Measurements from ENCODE around the gene FARS2.

The FARS2 gene

GRCh38 chr6:5724911-5725310 is 463.6 kb downstream of the FARS2 start:
- no peak overlapping the region for H3K4me3 ChIP-seq (ENCODE audit: low read depth, low read length)
- DNase-seq (ENCODE audit: low read depth) = no peak
- no peak for TF ChIP-seq CTCF (IDR thresholded peaks at IDR 0.05; ENCODE audit: control insufficient read depth, extremely low read depth, insufficient read depth)

GRCh38 chr6:5726976-5727718 is 465.8 kb downstream of the FARS2 start:
- no peak overlapping the region for H3K4me3 ChIP-seq (ENCODE audit: low read depth, low read length)
- DNase-seq (ENCODE audit: low read depth) = no peak
- no peak for TF ChIP-seq CTCF (IDR thresholded peaks at IDR 0.05; ENCODE audit: control insufficient read depth, extremely low read depth, insufficient read depth)

GRCh38 chr6:5728351-5729079 is 467.2 kb downstream of the FARS2 start:
- H3K4me3 ChIP-seq (ENCODE audit: low read depth, low read length) = no peak overlapping the region
- no peak for TF ChIP-seq CTCF (IDR thresholded peaks at IDR 0.05; ENCODE audit: control insufficient read depth, extremely low read depth, insufficient read depth)
- DNase-seq (ENCODE audit: low read depth) = no peak

- no peak for DNase-seq (ENCODE audit: low read depth)
- no peak overlapping the region for H3K4me3 ChIP-seq (ENCODE audit: low read depth, low read length)
- no peak for TF ChIP-seq CTCF (IDR thresholded peaks at IDR 0.05; ENCODE audit: control insufficient read depth, extremely low read depth, insufficient read depth)
Measured at GRCh38 chr6:5729080-5729434, 467.7 kb downstream of the FARS2 start.

- H3K4me3 ChIP-seq (ENCODE audit: low read depth, low read length) = no peak overlapping the region
- no peak for DNase-seq (ENCODE audit: low read depth)
- TF ChIP-seq CTCF (IDR thresholded peaks at IDR 0.05; ENCODE audit: control insufficient read depth, extremely low read depth, insufficient read depth) = 0 out of 2 replicates have a peak, but pooled peaks have one; percentile 12
Measured at GRCh38 chr6:5729813-5730517, 468.7 kb downstream of the FARS2 start.

GRCh38 chr6:5730585-5731263 is 469.4 kb downstream of the FARS2 start:
- TF ChIP-seq CTCF (IDR thresholded peaks at IDR 0.05; ENCODE audit: control insufficient read depth, extremely low read depth, insufficient read depth) = no peak
- DNase-seq (ENCODE audit: low read depth) = no peak
- H3K4me3 ChIP-seq (ENCODE audit: low read depth, low read length) = no peak overlapping the region
